Colonic mucosa (tissue), 4 donors: ENCODE results near the gene STXBP4. TPM values are rescaled to one million over a fixed set of nuclear protein-coding genes. Genes with fewer than 3 reads are reported as not detected.

ENCODE experiments used
- DNase-seq: peaks from one replicate; pipeline ENCODE4 v3.0.0-alpha.2; 2020
- H3K27ac ChIP-seq: fragments of 200-600 bp; one replicate; pipeline ENCODE4 v1.8.0; 2021
- H3K27me3 ChIP-seq: fragments of 200-600 bp; one replicate; pipeline ENCODE4 v1.8.0; 2021
- H3K36me3 ChIP-seq: fragments of 200-600 bp; one replicate; pipeline ENCODE4 v1.8.0; 2021
- H3K4me1 ChIP-seq: fragments of 200-600 bp; one replicate; pipeline ENCODE4 v1.8.0; 2021; ENCODE audit warnings: mild to moderate bottlenecking
- H3K4me3 ChIP-seq: fragments of 200-600 bp; one replicate; pipeline ENCODE4 v1.8.0; 2021
- H3K9ac ChIP-seq, 2 donors: one replicate each; pipeline ENCODE4 v1.7.0; 2013; ENCODE audit warnings: control low read depth in 2 of 2, low read depth in 2 of 2, low read length in 2 of 2
- H3K9me3 ChIP-seq: fragments of 200-600 bp; one replicate; pipeline ENCODE4 v1.8.0; 2021
- intact Hi-C: fragments of 100-400 bp; cut with DNase I; formaldehyde crosslinking; loops from one replicate; pipeline ENCODE4 v1.14.1; 2022
- total RNA-seq, 2 donors: library from RNA; stranded (reverse); fragmentation: NEBNext Ultra II Directional in 1 of 2; extraction: Animal tissue kit (Norgen Biotek cat#: 25700) in 1 of 2; gene quantifications; one replicate each; pipeline ENCODE4 v1.2.1, GENCODE V29; 2021
- TF ChIP-seq, protein P1 (sequence below): fragments of 200-600 bp; IDR thresholded peaks from one replicate; pipeline ENCODE4 v1.8.0; 2022; ENCODE audit warnings: antibody characterized with exemption, mild to moderate bottlenecking
- donor health status: healthy.
- donor health status: DM: no; HTN: no; CAD: no.
- donor health status: DM: no; HTN: no; CAD: no.

STXBP4 gene
- total RNA-seq, 2 donors from 2014 or later: 6.2 to 6.6 TPM

GRCh38 chr17:55149485-55149884, 180.9 kb downstream of the STXBP4 start:
- DNase-seq: no peak
- Histone ChIP-seq H3K36me3 (no peaks in the 10 kb centered on the region), H3K27ac (no peak overlapping the region), H3K9me3 (no peaks in the 10 kb centered on the region), H3K4me1 (no peaks in the 10 kb centered on the region), H3K4me3 (no peak overlapping the region), H3K27me3 (no peaks in the 10 kb centered on the region), H3K9ac (no peak overlapping the region)
- TF ChIP-seq, protein P1, sequence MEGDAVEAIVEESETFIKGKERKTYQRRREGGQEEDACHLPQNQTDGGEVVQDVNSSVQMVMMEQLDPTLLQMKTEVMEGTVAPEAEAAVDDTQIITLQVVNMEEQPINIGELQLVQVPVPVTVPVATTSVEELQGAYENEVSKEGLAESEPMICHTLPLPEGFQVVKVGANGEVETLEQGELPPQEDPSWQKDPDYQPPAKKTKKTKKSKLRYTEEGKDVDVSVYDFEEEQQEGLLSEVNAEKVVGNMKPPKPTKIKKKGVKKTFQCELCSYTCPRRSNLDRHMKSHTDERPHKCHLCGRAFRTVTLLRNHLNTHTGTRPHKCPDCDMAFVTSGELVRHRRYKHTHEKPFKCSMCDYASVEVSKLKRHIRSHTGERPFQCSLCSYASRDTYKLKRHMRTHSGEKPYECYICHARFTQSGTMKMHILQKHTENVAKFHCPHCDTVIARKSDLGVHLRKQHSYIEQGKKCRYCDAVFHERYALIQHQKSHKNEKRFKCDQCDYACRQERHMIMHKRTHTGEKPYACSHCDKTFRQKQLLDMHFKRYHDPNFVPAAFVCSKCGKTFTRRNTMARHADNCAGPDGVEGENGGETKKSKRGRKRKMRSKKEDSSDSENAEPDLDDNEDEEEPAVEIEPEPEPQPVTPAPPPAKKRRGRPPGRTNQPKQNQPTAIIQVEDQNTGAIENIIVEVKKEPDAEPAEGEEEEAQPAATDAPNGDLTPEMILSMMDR: no peak
- intact Hi-C loops: no loop called here

- H3K9me3 ChIP-seq: no peaks in the 10 kb centered on the region
- intact Hi-C loops: no loop called here
Observed at GRCh38 chr17:55152236-55152635, 183.7 kb downstream of the STXBP4 start.

GRCh38 chr17:55154101-55154500, 185.5 kb downstream of the STXBP4 start:
- Histone ChIP-seq H3K36me3 (no peaks in the 10 kb centered on the region), H3K9ac (no peak overlapping the region), H3K27ac (no peak overlapping the region), H3K27me3 (no peaks in the 10 kb centered on the region), H3K9me3 (no peaks in the 10 kb centered on the region), H3K4me3 (no peak overlapping the region), H3K4me1 (no peaks in the 10 kb centered on the region)
- TF ChIP-seq, protein P1: no peak
- intact Hi-C loops: no loop called here
- DNase-seq: no peak

More at GRCh38 chr17:55152236-55152635, 183.7 kb downstream of the STXBP4 start:
- Histone ChIP-seq H3K36me3 (no peaks in the 10 kb centered on the region), H3K27ac (no peak overlapping the region), H3K4me1 (no peaks in the 10 kb centered on the region), H3K27me3 (no peaks in the 10 kb centered on the region), H3K4me3 (no peak overlapping the region), H3K9ac (no peak overlapping the region)
- TF ChIP-seq, protein P1: no peak
- no peak for DNase-seq

- intact Hi-C loops: no loop called here
- no peaks in the 10 kb centered on the region for H3K27me3 ChIP-seq
- H3K4me1 ChIP-seq: no peaks in the 10 kb centered on the region
- no peaks in the 10 kb centered on the region for H3K9me3 ChIP-seq
- TF ChIP-seq, protein P1: no peak
- H3K4me3 ChIP-seq: no peak overlapping the region
- no peak for DNase-seq
- H3K9ac ChIP-seq: no peak overlapping the region
- H3K36me3 ChIP-seq: no peaks in the 10 kb centered on the region
- no peak overlapping the region for H3K27ac ChIP-seq
Observed at GRCh38 chr17:55155856-55156560, 187.4 kb downstream of the STXBP4 start.

- no peak overlapping the region for H3K4me3 ChIP-seq
Observed at GRCh38 chr17:55157165-55157564, 188.6 kb downstream of the STXBP4 start.

More at GRCh38 chr17:55157165-55157564, 188.6 kb downstream of the STXBP4 start:
- H3K27me3 ChIP-seq: no peaks in the 10 kb centered on the region
- H3K9me3 ChIP-seq: no peaks in the 10 kb centered on the region
- no peak overlapping the region for H3K27ac ChIP-seq
- DNase-seq: no peak
- TF ChIP-seq, protein P1: no peak
- intact Hi-C loops: no loop called here
- no peaks in the 10 kb centered on the region for H3K36me3 ChIP-seq
- no peaks in the 10 kb centered on the region for H3K4me1 ChIP-seq
- H3K9ac ChIP-seq: no peak overlapping the region
